ENCODE results near the gene SLC39A10. TPM values are rescaled to one million over a fixed set of nuclear protein-coding genes. Genes with fewer than 3 reads are reported as not detected.
A peak's percentile ranks its signal among the peaks of the same experiment; 100 is the strongest.

SLC39A10 gene
- total and polyA plus RNA-seq, 9 of the 15 experiments (the other 6 are each of a cell fraction or from before 2014, with no cell fraction given): 12.5 to 40.1 (median 23.1) TPM

DNA sequence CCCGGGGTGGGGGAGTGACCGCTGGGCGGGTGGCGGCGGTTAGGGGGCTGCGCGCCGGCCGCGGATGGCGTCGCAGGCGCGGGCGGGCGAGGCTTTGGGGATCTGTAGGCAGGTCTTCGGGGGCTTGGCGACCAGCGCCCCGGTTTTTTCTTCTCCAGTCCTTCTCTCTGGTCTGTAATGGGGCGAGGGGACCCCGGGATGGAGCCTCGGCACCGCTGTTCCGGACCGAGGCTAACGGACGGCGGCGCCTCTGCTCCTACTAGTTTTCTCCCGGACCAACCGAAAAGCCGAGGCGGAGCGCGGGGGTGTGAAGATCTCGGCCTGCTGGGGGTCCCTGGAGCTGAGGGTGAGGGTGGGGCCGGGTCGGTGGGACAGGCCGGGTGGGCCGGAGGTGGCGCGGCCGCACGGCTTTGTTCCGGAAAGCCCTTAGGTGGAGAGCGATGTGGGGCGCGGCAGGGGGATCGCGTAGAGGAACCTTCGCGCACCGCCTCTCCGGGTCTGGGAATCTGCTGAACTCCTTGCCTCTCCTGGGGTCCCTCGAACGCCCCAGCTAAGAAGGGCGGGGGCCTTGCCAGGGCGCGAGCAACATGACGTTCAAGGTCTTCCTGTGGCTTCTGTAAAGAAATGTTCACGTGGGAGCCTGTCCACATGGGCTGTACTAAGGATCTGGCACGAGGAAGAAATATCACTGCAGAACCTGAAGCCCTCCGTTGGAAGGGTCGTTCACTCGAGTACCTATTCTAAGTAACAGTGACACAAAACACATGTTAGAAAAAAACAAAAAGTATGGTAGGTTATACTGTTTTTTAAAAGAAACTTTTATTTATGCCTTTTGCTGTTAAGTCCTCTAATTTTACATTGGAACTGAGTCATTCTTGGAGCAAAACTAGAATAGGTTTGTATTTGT lies 861 bp downstream of the SLC39A10 start (continued):
- no peak for TF ChIP-seq SMARCA5 (IDR thresholded peaks at IDR 0.05)
- TF ChIP-seq, protein P1, sequence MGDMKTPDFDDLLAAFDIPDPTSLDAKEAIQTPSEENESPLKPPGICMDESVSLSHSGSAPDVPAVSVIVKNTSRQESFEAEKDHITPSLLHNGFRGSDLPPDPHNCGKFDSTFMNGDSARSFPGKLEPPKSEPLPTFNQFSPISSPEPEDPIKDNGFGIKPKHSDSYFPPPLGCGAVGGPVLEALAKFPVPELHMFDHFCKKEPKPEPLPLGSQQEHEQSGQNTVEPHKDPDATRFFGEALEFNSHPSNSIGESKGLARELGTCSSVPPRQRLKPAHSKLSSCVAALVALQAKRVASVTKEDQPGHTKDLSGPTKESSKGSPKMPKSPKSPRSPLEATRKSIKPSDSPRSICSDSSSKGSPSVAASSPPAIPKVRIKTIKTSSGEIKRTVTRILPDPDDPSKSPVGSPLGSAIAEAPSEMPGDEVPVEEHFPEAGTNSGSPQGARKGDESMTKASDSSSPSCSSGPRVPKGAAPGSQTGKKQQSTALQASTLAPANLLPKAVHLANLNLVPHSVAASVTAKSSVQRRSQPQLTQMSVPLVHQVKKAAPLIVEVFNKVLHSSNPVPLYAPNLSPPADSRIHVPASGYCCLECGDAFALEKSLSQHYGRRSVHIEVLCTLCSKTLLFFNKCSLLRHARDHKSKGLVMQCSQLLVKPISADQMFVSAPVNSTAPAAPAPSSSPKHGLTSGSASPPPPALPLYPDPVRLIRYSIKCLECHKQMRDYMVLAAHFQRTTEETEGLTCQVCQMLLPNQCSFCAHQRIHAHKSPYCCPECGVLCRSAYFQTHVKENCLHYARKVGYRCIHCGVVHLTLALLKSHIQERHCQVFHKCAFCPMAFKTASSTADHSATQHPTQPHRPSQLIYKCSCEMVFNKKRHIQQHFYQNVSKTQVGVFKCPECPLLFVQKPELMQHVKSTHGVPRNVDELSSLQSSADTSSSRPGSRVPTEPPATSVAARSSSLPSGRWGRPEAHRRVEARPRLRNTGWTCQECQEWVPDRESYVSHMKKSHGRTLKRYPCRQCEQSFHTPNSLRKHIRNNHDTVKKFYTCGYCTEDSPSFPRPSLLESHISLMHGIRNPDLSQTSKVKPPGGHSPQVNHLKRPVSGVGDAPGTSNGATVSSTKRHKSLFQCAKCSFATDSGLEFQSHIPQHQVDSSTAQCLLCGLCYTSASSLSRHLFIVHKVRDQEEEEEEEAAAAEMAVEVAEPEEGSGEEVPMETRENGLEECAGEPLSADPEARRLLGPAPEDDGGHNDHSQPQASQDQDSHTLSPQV (IDR thresholded peaks at IDR 0.05): peak; percentile 59
- no peak for TF ChIP-seq PHF21A (IDR thresholded peaks at IDR 0.05; ENCODE audit: borderline replicate concordance, low read depth)
- no peak for TF ChIP-seq KAT8 (IDR thresholded peaks at IDR 0.05; ENCODE audit: low read depth)
- no peak for TF ChIP-seq LARP7 (IDR thresholded peaks at IDR 0.05)
- TF ChIP-seq, protein P2, sequence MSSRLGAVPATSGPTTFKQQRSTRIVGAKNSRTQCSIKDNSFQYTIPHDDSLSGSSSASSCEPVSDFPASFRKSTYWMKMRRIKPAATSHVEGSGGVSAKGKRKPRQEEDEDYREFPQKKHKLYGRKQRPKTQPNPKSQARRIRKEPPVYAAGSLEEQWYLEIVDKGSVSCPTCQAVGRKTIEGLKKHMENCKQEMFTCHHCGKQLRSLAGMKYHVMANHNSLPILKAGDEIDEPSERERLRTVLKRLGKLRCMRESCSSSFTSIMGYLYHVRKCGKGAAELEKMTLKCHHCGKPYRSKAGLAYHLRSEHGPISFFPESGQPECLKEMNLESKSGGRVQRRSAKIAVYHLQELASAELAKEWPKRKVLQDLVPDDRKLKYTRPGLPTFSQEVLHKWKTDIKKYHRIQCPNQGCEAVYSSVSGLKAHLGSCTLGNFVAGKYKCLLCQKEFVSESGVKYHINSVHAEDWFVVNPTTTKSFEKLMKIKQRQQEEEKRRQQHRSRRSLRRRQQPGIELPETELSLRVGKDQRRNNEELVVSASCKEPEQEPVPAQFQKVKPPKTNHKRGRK (tag; IDR thresholded peaks at IDR 0.05): no peak
- TF ChIP-seq E2F3 (CRISPR knock-in tag; IDR thresholded peaks at IDR 0.05): no peak
- TF ChIP-seq, protein P3, sequence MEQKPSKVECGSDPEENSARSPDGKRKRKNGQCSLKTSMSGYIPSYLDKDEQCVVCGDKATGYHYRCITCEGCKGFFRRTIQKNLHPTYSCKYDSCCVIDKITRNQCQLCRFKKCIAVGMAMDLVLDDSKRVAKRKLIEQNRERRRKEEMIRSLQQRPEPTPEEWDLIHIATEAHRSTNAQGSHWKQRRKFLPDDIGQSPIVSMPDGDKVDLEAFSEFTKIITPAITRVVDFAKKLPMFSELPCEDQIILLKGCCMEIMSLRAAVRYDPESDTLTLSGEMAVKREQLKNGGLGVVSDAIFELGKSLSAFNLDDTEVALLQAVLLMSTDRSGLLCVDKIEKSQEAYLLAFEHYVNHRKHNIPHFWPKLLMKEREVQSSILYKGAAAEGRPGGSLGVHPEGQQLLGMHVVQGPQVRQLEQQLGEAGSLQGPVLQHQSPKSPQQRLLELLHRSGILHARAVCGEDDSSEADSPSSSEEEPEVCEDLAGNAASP (IDR thresholded peaks at IDR 0.05): no peak
- no peak for TF ChIP-seq NCOA1 (IDR thresholded peaks at IDR 0.05; ENCODE audit: low read depth)
- TF ChIP-seq HEY1 (CRISPR knock-in tag; IDR thresholded peaks at IDR 0.05; ENCODE audit: borderline replicate concordance): no peak
- TF ChIP-seq RBM17 (IDR thresholded peaks at IDR 0.05; ENCODE audit: borderline replicate concordance, low read depth, low read length): no peak
- no peak for TF ChIP-seq MTA3 (IDR thresholded peaks at IDR 0.05; ENCODE audit: borderline replicate concordance)
- no peak for TF ChIP-seq KDM5B (IDR thresholded peaks at IDR 0.05; ENCODE audit: insufficient replicate concordance, low read depth, low read length)

All from K562 (cell line).